Activated CD8-positive, alpha-beta memory T cell treated with anti-CD3 and anti-CD28 coated beads for 4 hours (primary cell): ENCODE measurements around the gene MARCHF7.

Experiments
- DNase-seq, 2 donors: peaks; one replicate each; pipeline ENCODE4 v3.0.0-alpha.2; 2020; ENCODE audit warnings: low read depth in 2 of 2

Gene MARCHF7

DNA sequence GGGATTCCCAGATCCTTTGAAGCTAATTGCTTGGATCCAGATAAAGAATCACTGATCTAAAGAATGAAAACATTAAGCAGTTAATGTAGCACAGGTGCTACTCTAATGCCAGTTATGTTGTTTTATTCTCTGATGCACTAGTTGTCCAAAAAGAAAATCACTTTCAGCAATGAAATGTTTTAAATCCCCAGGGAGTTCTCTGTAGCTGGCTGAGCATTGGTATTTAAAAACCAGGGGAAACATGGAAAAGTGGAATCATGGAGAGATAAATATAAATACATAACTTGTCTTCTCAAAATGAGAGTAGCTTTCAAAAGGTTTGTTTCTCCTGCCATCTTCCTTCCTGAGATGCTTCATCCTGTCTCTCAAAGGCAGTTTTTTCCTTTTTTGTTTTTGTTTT, 48.0 kb downstream of the MARCHF7 start:
- no peak for DNase-seq

DNA sequence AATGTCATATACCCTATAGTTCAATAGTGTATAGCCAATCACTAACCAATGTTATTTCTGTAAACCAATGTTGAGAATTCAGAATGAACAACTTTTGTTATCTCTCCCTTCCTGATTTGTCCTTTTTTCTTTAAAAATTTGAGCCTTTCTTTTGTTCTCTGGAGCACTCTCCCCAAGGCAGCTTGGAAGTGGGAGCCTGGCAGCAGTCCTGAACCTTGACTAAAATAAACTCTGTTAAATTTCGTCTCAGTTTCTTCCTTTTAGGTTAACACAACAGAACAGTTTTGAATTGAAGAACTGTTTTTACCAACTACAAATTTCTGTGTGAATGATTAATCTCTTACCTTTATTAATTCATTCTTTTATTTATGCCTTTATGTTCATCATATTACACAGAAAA, 49.8 kb downstream of the MARCHF7 start:
- DNase-seq, result no peak
